PC-9 (cell line): ENCODE measurements around the gene SNAPIN.

ENCODE experiments used
- EZH2 ChIP-seq: fragments of 200-600 bp; sonication (generic); IDR thresholded peaks from 2 replicates; pipeline ENCODE4 v1.8.0; 2017; ENCODE audit warnings: antibody characterized with exemption, low read depth
- TF ChIP-seq, protein P1 (sequence below): fragments of 200-600 bp; sonication (generic); conservative IDR thresholded peaks from 2 replicates; pipeline ENCODE4 v1.6.1; 2017; ENCODE audit warnings: mixed run types, antibody characterized with exemption, mild to moderate bottlenecking, moderate library complexity

DNA sequence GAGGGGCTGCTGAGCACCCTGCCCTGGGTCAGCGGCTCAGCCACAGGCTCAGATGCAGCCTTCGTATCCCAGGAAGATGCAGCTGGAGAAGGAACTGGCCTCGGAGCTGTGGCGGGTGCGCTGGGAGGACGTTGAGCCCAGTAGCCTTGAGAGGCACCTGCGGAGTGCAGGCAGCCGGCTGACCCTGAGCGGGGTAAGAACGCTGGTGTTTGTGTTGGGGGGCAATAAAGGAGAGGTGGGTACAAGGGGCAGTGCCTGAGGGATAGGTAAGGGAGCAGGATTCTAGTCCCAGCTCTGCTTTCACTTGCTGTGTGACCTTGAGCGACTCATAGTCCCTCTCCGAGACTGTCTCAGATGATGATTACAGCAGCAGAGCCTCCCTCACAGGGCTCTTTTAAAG is 26.4 kb downstream of the SNAPIN start:
- TF ChIP-seq EZH2: no peak
- TF ChIP-seq, protein P1, sequence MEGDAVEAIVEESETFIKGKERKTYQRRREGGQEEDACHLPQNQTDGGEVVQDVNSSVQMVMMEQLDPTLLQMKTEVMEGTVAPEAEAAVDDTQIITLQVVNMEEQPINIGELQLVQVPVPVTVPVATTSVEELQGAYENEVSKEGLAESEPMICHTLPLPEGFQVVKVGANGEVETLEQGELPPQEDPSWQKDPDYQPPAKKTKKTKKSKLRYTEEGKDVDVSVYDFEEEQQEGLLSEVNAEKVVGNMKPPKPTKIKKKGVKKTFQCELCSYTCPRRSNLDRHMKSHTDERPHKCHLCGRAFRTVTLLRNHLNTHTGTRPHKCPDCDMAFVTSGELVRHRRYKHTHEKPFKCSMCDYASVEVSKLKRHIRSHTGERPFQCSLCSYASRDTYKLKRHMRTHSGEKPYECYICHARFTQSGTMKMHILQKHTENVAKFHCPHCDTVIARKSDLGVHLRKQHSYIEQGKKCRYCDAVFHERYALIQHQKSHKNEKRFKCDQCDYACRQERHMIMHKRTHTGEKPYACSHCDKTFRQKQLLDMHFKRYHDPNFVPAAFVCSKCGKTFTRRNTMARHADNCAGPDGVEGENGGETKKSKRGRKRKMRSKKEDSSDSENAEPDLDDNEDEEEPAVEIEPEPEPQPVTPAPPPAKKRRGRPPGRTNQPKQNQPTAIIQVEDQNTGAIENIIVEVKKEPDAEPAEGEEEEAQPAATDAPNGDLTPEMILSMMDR: no peak
